ENCODE data around the gene CCDC7. TPM values are rescaled to one million over a fixed set of nuclear protein-coding genes. Genes with fewer than 3 reads are reported as not detected.
"Not testable (repeated sequence)": the region's sequence is repeated elsewhere in the genome, so short reads cannot be mapped to it uniquely, and the experiment has no call there.

Gene CCDC7
- polyA plus RNA-seq, 1 donor, result 4.4 TPM

DNA sequence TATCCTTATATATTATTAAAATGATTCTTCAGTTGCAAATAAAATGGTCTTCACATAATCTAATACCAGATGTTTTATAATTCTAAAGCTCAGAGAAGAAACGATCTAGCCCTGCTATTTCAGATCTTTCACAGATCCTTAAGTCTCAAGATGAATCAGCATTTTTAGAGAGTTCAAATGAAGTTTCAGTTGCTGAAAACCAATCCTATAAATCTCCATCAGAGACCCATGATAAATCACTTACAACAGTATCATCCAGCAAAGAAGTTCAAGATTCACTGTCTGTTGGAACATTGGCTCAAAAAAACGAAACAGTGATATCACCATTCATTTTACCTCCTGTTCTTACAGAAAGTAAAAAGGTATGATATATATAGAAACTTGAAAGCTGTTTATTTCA lies 137.0 kb downstream of the CCDC7 start:
- no peak for DNase-seq

DNA sequence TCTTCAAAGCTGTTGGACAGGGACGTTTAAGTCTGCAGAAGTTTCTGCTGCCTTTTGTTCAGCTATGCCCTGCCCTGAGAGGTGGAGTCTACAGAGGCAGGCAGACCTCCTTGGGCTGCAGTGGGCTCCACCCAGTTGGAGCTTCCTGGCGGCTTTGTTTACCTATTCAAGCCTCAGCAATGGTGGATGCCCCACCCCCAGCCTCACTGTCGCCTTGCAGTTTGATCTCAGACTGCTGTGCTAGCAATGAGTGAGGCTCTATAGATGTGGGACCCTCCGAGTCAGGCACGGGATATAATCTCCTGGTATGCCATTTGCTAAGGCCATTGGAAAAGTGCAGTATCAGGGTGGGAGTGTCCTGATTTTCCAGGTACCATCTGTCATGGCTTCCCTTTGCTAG lies 152.1 kb downstream of the CCDC7 start:
- DNase-seq, result not testable (repeated sequence)

DNA sequence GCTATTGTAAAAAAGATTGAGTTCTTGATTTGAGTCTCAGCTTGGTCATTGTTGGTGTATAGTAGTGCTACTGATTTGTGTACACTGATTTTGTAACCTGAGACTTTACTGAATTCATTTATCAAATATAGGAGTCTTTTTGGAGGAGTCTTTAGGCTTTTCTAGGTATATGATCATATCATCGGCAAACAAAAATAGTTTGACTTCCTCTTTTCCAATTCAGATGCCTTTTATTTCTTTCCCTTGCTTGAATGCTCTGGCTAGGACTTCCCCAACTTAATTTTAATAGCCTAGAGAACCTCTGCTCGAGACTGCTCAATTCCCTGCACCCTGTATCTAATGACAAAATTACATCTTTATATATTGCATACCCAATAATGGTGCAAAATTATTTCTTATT lies 154.4 kb downstream of the CCDC7 start:
- no peak for DNase-seq

GRCh38 chr10:32601562-32601961 lies 155.6 kb downstream of the CCDC7 start:
- not testable (repeated sequence) for DNase-seq

DNA sequence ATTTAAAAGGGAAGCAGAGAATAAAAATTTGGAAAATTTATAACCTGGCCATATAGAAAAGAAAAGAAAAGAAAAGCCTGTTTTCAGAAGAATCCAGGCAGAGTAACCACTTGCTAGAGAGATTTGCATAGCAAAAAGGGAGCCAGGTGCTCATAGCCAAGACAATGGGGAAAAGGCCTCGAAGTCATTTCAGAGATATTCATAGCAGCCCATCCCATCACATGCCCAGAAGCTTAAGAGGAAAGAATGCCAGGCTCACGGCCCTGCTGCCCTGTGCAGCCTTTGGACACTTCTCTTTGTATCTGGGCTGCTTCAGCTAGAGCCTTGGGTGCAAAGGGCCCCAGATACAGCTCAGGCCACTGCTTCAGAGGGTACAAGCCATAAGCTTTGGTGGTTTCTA lies 159.8 kb downstream of the CCDC7 start:
- DNase-seq, result no peak

DNA sequence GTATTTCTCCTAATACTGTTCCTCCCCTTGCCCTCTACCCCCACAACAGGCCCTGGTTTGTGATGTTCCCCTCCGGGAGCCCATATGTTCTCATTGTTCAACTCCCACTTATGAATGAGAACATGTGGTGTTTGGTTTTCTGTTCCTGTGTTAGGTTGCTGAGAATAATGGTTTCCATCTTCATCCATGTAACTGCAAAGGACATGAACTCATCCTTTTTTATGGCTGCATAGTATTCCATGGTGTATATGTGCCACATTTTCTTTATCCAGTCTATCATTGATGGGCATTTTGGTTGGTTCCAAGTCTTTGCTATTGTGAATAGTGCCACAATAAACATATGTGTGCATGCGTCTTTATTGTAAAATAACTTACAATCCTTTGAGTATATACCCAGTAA lies 164.6 kb downstream of the CCDC7 start:
- DNase-seq, result not testable (repeated sequence)

- DNase-seq, result no peak
These were observed 170.5 kb downstream of the CCDC7 start for GRCh38 chr10:32616438-32616837.

DNA sequence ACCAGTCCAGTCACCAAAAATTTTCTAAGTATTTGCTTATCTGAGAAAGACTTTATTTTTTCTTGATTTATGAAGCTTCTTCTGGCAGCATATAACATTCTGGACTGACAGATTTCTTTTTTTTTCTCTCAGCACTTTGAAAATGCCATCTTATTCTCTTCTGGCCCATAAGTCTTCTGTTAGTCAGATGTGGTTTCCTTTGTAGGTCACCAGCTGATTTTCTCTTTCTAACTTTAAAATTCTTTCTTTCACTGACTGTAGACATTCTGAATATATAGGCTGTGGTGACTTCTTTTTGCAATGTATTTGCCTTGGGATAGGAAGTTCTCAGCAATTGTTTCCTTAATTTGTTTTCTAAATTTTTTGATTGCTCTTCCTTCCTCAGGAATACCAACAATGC lies 172.5 kb downstream of the CCDC7 start:
- no peak for DNase-seq

- no peak for DNase-seq
These were observed 176.0 kb downstream of the CCDC7 start for GRCh38 chr10:32621969-32622368.

DNA sequence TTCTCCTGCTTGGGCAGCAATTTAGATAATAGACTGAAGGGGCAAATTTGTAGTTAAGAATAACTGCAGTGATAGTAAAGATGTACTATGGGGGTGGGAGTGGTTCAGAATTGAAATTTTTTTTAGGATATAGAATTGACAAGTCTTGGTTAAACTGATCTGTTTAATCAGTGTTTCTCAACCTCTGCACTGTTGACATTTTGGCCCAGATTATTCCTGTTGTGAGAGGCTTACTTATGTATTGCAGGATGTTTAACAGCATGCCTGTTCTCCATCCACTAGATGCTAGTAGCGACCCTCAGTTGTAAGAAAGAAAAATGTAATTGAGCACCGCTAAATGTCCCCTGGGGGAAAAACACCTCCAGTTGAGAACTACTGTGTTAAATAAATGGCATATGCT lies 176.5 kb downstream of the CCDC7 start:
- no peak for DNase-seq

GRCh38 chr10:32627183-32627582 lies 181.2 kb downstream of the CCDC7 start:
- DNase-seq, result no peak

GRCh38 chr10:32629910-32630309 lies 184.0 kb downstream of the CCDC7 start:
- DNase-seq, result no peak

DNA sequence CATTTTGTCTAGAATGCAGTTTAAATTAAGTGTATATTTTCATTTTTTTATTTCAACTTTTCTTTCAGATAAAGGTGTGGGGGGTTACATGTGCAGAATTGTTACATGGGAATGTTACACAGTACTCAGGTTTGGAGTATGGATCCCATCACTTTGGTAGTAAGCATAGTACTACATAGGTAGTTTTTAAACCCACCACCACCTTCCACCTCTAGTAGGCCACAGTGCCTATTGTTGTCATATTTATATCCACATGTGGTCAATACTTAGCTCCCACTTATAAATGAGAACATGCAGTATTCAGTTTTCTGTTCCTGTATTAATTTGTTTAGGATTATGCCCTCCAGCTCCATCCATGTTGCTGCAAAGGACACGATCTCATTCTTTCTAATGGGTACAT lies 200.6 kb downstream of the CCDC7 start:
- no peak for DNase-seq

GRCh38 chr10:32650246-32650655 lies 204.3 kb downstream of the CCDC7 start:
- no peak for DNase-seq

- DNase-seq, result not testable (repeated sequence)
These were observed 211.5 kb downstream of the CCDC7 start for GRCh38 chr10:32657430-32657829.

- no peak for DNase-seq
These were observed 215.4 kb downstream of the CCDC7 start for GRCh38 chr10:32661346-32661745.

DNA sequence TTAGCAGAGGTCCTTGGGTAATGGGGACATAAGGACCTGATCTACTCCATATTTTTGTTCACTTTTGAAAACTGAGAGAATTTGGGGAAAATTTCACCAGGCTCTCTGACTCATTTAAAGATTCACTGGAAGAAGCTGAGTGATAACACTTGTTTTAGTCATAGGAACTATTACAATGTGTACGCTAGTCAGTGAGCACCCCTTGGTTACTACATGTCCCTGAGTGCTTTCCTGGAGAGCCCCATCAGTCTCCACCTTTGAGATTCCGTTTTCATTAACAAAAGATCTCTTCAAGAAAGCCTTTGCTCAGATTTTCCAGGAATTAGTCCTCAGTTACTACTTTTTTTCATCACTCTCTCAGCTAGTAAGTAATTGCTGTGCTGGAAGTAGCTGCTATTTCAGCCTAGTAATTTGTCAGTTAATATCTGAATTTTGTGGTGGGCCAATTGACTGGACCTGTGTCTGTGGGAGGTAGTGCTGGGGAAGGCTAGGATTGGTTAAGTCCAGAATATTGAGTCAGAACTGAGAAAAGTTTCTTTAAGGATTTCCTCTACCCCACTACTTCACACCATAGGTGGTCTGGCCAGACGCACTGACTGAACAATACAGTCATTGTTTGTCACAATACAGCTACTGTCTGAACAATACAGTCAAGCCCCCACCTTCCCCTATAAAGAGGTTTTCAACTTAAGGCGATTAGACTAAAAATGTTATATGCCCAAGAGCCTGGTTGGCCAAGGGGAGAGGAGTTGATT lies 235.0 kb downstream of the CCDC7 start:
- no peak for DNase-seq

- no peak for DNase-seq
These were observed 238.4 kb downstream of the CCDC7 start for GRCh38 chr10:32684291-32684690.

DNA sequence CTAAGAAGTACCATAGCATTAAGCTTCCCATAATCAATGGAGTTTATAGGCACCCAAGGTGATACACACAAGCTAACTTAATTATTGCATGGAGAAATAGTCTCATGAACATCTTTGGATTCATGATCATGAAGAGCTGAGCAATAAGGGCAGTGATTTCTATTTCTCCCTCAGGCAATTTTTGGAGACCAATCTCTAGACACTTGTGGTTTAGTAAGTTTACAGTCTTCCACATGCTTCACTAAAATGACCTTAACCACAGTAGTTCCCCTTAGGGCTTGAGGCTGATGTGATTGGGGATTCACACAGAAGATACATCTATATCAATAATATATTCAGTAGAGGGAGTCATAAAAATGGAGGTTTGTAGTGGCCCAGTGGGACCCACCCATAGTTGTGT lies 241.2 kb downstream of the CCDC7 start:
- no peak for DNase-seq

DNA sequence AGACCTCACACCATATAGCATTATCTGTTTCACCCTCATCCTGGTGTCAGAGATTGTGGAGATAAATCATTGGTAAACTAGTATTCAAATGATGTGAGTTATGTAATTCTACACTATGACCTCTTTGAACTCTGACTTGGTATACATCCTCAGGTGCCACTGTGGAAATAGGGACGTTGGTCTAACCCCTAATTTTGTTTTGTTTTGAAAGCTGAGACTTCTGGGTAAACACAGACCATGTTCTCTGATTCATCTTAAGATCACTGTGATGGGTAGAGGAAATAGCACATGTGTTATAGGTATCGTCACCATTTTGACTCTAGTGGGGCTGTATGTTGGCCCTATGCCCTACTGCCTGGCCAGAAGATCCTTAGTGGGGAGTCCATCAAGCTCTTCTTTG lies 241.6 kb downstream of the CCDC7 start:
- no peak for DNase-seq

DNA sequence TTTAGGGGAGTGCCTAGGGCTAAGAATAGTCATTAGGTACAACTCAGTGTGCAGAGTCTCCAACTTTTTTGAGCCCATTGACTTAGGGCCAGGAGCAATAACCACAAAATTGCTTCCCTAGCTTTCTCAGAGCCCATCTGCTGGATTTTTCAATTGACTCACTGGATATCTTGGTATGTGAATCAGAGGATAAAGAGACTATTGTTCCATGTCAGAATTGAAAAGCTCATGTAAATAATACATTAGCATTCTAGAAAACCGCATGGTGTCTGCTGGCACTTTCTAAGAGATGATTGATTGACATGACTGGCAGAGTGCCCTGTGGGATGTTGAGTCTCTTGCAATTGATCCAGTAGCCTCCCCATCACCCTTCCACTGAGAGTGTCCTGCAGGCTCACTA lies 246.2 kb downstream of the CCDC7 start:
- DNase-seq, result no peak

DNA sequence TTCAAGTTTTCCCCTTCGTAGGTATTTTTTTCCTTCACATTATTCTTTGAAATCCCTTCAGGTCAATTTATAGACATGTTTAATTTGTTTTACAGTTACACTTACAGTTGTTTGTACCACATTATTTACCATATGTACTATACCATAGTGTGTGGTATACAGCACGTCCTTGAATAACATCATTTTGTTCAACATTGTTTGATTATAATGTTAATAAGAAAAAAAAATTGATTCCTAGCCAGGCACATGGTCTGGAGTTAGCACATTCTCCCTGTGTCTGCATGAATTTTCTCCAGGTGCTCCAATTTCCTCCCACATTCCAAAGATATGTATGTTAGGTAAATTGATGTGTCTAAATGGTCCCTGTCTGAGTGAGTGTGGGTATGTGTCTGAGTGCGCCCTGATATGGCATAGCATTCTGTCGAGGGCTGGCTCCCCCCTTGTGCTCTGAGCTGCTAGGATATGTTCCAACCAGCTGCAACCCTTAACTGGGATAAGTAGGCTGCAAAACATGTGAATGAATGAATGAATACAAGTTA lies 247.6 kb downstream of the CCDC7 start:
- no peak for DNase-seq

DNA sequence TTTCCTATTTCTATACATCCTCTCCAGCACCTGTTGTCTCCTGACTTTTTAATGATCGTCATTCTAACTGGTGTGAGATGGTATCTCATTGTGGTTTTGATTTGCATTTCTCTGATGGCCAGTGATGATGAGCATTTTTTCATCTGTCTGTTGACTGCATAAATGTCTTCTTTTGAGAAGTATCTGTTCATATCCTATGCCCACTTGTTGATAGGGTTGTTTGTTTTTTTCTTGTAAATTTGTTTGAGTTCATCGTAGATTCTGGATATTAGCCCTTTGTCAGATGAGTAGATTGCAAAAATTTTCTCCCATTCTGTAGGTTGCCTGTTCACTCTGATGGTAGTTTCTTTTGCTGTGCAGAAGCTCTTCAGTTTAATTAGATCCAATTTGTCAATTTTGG lies 253.7 kb downstream of the CCDC7 start:
- not testable (repeated sequence) for DNase-seq

- no peak for DNase-seq
These were observed 267.6 kb downstream of the CCDC7 start for GRCh38 chr10:32713560-32713959.

DNA sequence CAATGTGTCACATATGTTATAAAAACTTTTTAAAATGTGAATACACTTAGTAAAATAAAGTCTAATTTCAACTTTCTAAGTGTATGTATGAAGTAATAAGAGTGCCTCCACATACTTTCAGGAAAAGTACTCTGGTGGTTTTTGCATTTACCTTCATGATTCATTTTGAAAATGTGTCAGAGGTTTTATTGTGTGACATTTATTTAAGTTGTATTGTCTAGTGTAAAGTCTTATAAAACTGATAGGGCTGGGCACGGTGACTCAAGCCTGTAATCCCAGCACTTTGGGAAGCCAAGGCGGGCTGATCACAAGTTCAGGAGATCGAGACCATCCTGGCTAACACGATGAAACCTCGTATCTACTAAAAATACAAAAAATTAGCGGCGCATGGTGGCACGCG lies 285.6 kb downstream of the CCDC7 start:
- no peak for DNase-seq
